GM23338 (cell line): ENCODE data around the gene HAL.

ENCODE experiments used
- CTCF ChIP-seq, 2 experiments: fragments of 200-600 bp in 1 of 2; sonication (generic) in 1 of 2; conservative IDR thresholded peaks; 2 replicates each; pipeline versions ENCODE4 v1.5.1 to v1.6.1; 2016 to 2017; ENCODE audit warnings: antibody characterized with exemption in 2 of 2, low read depth in 2 of 2, mild to moderate bottlenecking in 2 of 2, moderate library complexity in 1 of 2
- JUNB ChIP-seq: IDR thresholded peaks from one replicate; pipeline ENCODE4 v1.6.1; 2016; ENCODE audit warnings: antibody characterized with exemption; ENCODE audit not compliant: unreplicated experiment
- REST ChIP-seq: IDR thresholded peaks from one replicate; pipeline ENCODE4 v1.6.1; 2018; ENCODE audit warnings: antibody characterized with exemption; ENCODE audit not compliant: unreplicated experiment

GRCh38 chr12:95998611-95999286, 2.6 kb upstream of the HAL start:
- TF ChIP-seq CTCF (conservative IDR thresholded peaks at IDR 0.05; ENCODE audit: low read depth in 2 of 2) (peak; percentile 80 to 94), JUNB (no peak), REST (no peak)
